Mucosa of descending colon (tissue), 3 donors: Measurements from ENCODE around the gene RCAN2. TPM values are rescaled to one million over a fixed set of nuclear protein-coding genes. Genes with fewer than 3 reads are reported as not detected.

ENCODE experiments used
- ATAC-seq: fragments of 200-7000 bp; cut with Tn5 transposase; one replicate; pipeline ENCODE4 v1.9.1; 2020; ENCODE audit warnings: mild to moderate bottlenecking, moderate library complexity
- DNase-seq, 3 donors: peaks; one replicate each; pipeline ENCODE4 v3.0.0-alpha.2; 2020
- H3K36me3 ChIP-seq: fragments of 200-600 bp; one replicate; pipeline ENCODE4 v1.8.0; 2021; ENCODE audit warnings: low read depth, mild to moderate bottlenecking
- H3K4me1 ChIP-seq: fragments of 200-600 bp; one replicate; pipeline ENCODE4 v1.8.0; 2021; ENCODE audit warnings: low read depth, mild to moderate bottlenecking
- H3K4me3 ChIP-seq: fragments of 200-600 bp; one replicate; pipeline ENCODE4 v1.8.0; 2021; ENCODE audit warnings: mild to moderate bottlenecking
- H3K9me3 ChIP-seq: fragments of 200-600 bp; one replicate; pipeline ENCODE4 v1.8.0; 2021; ENCODE audit warnings: mild to moderate bottlenecking
- CTCF ChIP-seq: fragments of 200-600 bp; IDR thresholded peaks from one replicate; pipeline ENCODE4 v1.8.0; 2022; ENCODE audit warnings: antibody characterized with exemption, mild to moderate bottlenecking
- intact Hi-C, 2 donors: fragments of 100-400 bp; cut with DNase I in 1 of 2; cut with micrococcal nuclease in 1 of 2; formaldehyde crosslinking; loops; one replicate each; pipeline versions ENCODE4 v1.11.0 to v1.11.1; 2022; cut with DNase I, micrococcal nuclease
- total RNA-seq, 3 donors: library from RNA; stranded (reverse); fragmentation: NEBNext Ultra II Directional in 2 of 3; extraction: Animal tissue kit (Norgen Biotek cat#: 25700) in 2 of 3; gene quantifications; one replicate each; pipeline versions ENCODE4 v1.2.1 to v1.2.4, GENCODE V29; 2021 to 2023
- donor health status: DM: no; HTN: no; CAD: no; lungs with moderate emphysema.
- donor health status: DM: no; HTN: no; CAD: no.
- donor health status: DM: no; HTN: yes; CAD: no.

RCAN2 gene
- total RNA-seq, 3 donors from 2014 or later, result 5.1 to 6.6 (median 6.1) TPM

GRCh38 chr6:46291275-46291633 is 200.0 kb downstream of the RCAN2 start:
- H3K36me3 ChIP-seq, result no peaks in the 10 kb centered on the region
- no peak for DNase-seq
- no peak for ATAC-seq
- H3K4me1 ChIP-seq, result no peaks in the 10 kb centered on the region
- H3K9me3 ChIP-seq, result no peaks in the 10 kb centered on the region
- intact Hi-C loops, result no loop called here
- TF ChIP-seq CTCF, result no peak
- no peak overlapping the region for H3K4me3 ChIP-seq

- TF ChIP-seq CTCF, result no peak
- intact Hi-C loops, result no loop called here
- ATAC-seq, result no peak
Measured at GRCh38 chr6:46290421-46291274, 200.6 kb downstream of the RCAN2 start.

GRCh38 chr6:46289898-46290297 is 201.4 kb downstream of the RCAN2 start:
- no peak for DNase-seq
- intact Hi-C loops, result no loop called here
- Histone ChIP-seq H3K4me3 (no peak overlapping the region), H3K4me1 (no peaks in the 10 kb centered on the region), H3K9me3 (no peaks in the 10 kb centered on the region), H3K36me3 (no peaks in the 10 kb centered on the region)
- ATAC-seq, result no peak
- no peak for TF ChIP-seq CTCF

More at GRCh38 chr6:46290421-46291274, 200.6 kb downstream of the RCAN2 start:
- no peaks in the 10 kb centered on the region for H3K4me1 ChIP-seq
- no peaks in the 10 kb centered on the region for H3K36me3 ChIP-seq
- H3K9me3 ChIP-seq, result no peaks in the 10 kb centered on the region
- H3K4me3 ChIP-seq, result no peak overlapping the region
- DNase-seq, result no peak

- ATAC-seq (no peak), DNase-seq (no peak)
- no peak for TF ChIP-seq CTCF
- H3K4me3 ChIP-seq, result no peak overlapping the region
- H3K4me1 ChIP-seq, result no peaks in the 10 kb centered on the region
- intact Hi-C loops, result no loop called here
- no peaks in the 10 kb centered on the region for H3K36me3 ChIP-seq
- no peaks in the 10 kb centered on the region for H3K9me3 ChIP-seq
Measured at GRCh38 chr6:46288835-46289234, 202.4 kb downstream of the RCAN2 start.

GRCh38 chr6:46287681-46288080 is 203.6 kb downstream of the RCAN2 start:
- no peak for ATAC-seq
- no peak for TF ChIP-seq CTCF
- no peak for DNase-seq
- H3K4me1 ChIP-seq, result no peaks in the 10 kb centered on the region
- no peaks in the 10 kb centered on the region for H3K36me3 ChIP-seq
- no peak overlapping the region for H3K4me3 ChIP-seq
- intact Hi-C loops, result no loop called here
- H3K9me3 ChIP-seq, result no peaks in the 10 kb centered on the region
